PC-9 (cell line): Measurements from ENCODE around the gene RABGGTA. TPM values are rescaled to one million over a fixed set of nuclear protein-coding genes. Genes with fewer than 3 reads are reported as not detected.
A peak's percentile ranks its signal among the peaks of the same experiment; 100 is the strongest.

Experiments
- BruUV-seq: library from RNA; stranded (reverse); fragments of 400-500 nt; replicated peaks from 2 replicates; lab custom pipeline; 2021; lab: Mats Ljungman, UMichigan
- CTCF ChIA-PET: fragments of 300-600 bp; sonication (Branson Sonifier 250); formaldehyde crosslinking; loops from one replicate; lab custom pipeline; 2022; ENCODE audit warnings: antibody characterized with exemption; lab: Charles Lee
- POLR2A ChIA-PET: fragments of 300-600 bp; sonication (Branson Sonifier 250); formaldehyde crosslinking; loops from one replicate; lab custom pipeline; 2022; ENCODE audit warnings: antibody characterized with exemption; ENCODE audit not compliant: unreplicated experiment; lab: Charles Lee
- DNase-seq, 2 experiments: peaks; one replicate each; pipeline versions ENCODE4 v3.0.0 to v3.0.0-alpha.2; 2015 to 2022; ENCODE audit warnings: mixed read lengths in 1 of 2
- H2AFZ ChIP-seq: fragments of 200-600 bp; sonication (generic); 2 replicates; pipeline ENCODE4 v1.8.1; 2017; ENCODE audit warnings: antibody characterized with exemption
- H3F3A ChIP-seq: fragments of 200-600 bp; sonication (generic); 2 replicates; pipeline ENCODE4 v1.8.1; 2017; ENCODE audit warnings: antibody characterized with exemption, mild to moderate bottlenecking, low read depth; ENCODE audit not compliant: insufficient read depth
- H3K27ac ChIP-seq: fragments of 200-600 bp; sonication (generic); 2 replicates; pipeline ENCODE4 v1.6.1; 2016; ENCODE audit warnings: mixed run types
- H3K27me3 ChIP-seq: fragments of 200-600 bp; sonication (generic); 2 replicates; pipeline ENCODE4 v1.6.1; 2016; ENCODE audit warnings: low read depth, mixed run types; ENCODE audit not compliant: insufficient read depth
- H3K36me3 ChIP-seq: fragments of 200-600 bp; sonication (generic); 2 replicates; pipeline ENCODE4 v1.6.1; 2016; ENCODE audit warnings: low read depth, mixed run types
- H3K4me1 ChIP-seq: fragments of 200-600 bp; sonication (generic); replicated peaks from 2 replicates; pipeline ENCODE4 v1.6.1; 2016; ENCODE audit warnings: mixed run types; ENCODE audit not compliant: insufficient read depth
- H3K4me2 ChIP-seq: fragments of 200-600 bp; sonication (generic); 2 replicates; pipeline ENCODE4 v1.6.1; 2017; ENCODE audit warnings: mixed run types
- H3K4me3 ChIP-seq: fragments of 200-600 bp; sonication (generic); 2 replicates; pipeline ENCODE4 v1.6.1; 2016; ENCODE audit warnings: mixed run types
- H3K79me2 ChIP-seq: fragments of 200-600 bp; sonication (generic); 2 replicates; pipeline ENCODE4 v1.6.1; 2017; ENCODE audit warnings: low read depth, mixed run types
- H3K9me2 ChIP-seq: fragments of 200-600 bp; sonication (generic); 2 replicates; pipeline ENCODE4 v1.8.1; 2017; ENCODE audit warnings: mild to moderate bottlenecking; ENCODE audit not compliant: insufficient read depth
- H3K9me3 ChIP-seq: fragments of 200-600 bp; sonication (generic); 2 replicates; pipeline ENCODE4 v1.8.1; 2016; ENCODE audit warnings: low read depth; ENCODE audit not compliant: insufficient read depth
- H4K20me1 ChIP-seq: fragments of 200-600 bp; sonication (generic); 2 replicates; pipeline ENCODE4 v1.8.1; 2017; ENCODE audit not compliant: insufficient read depth
- EZH2 ChIP-seq: fragments of 200-600 bp; sonication (generic); IDR thresholded peaks from 2 replicates; pipeline ENCODE4 v1.8.0; 2017; ENCODE audit warnings: antibody characterized with exemption, low read depth
- intact Hi-C: fragments of 100-400 bp; cut with micrococcal nuclease; formaldehyde crosslinking; loops from one replicate; pipeline ENCODE4 v1.10.0; 2022; ENCODE audit not compliant: unreplicated experiment
- total RNA-seq: library from RNA; stranded (reverse); gene quantifications from 2 replicates; pipeline ENCODE4 v1.2.3, GENCODE V29; 2021
- TF ChIP-seq, protein P1 (sequence below): fragments of 200-600 bp; sonication (generic); conservative IDR thresholded peaks from 2 replicates; pipeline ENCODE4 v1.6.1; 2017; ENCODE audit warnings: mixed run types, antibody characterized with exemption, mild to moderate bottlenecking, moderate library complexity

The RABGGTA gene
- total RNA-seq, 1 experiment from 2014 or later: 25.2 TPM

- Histone ChIP-seq H3K79me2 (no peaks in the 10 kb centered on the region), H3K9me3 (no peaks in the 10 kb centered on the region), H3K27ac (no peak overlapping the region), H3K9me2 (no peaks in the 10 kb centered on the region), H3F3A (no peaks in the 10 kb centered on the region), H3K27me3 (no peaks in the 10 kb centered on the region), H3K4me3 (no peak overlapping the region), H2AFZ (no peak overlapping the region), H3K4me1 (no peaks in the 10 kb centered on the region), H3K36me3 (no peaks in the 10 kb centered on the region; the same call in 1 of the 2 replicates), H4K20me1 (no peaks in the 10 kb centered on the region), H3K4me2 (no peak overlapping the region)
- intact Hi-C loops: no loop called here
- no peak for DNase-seq
- TF ChIP-seq EZH2: no peak
- TF ChIP-seq, protein P1, sequence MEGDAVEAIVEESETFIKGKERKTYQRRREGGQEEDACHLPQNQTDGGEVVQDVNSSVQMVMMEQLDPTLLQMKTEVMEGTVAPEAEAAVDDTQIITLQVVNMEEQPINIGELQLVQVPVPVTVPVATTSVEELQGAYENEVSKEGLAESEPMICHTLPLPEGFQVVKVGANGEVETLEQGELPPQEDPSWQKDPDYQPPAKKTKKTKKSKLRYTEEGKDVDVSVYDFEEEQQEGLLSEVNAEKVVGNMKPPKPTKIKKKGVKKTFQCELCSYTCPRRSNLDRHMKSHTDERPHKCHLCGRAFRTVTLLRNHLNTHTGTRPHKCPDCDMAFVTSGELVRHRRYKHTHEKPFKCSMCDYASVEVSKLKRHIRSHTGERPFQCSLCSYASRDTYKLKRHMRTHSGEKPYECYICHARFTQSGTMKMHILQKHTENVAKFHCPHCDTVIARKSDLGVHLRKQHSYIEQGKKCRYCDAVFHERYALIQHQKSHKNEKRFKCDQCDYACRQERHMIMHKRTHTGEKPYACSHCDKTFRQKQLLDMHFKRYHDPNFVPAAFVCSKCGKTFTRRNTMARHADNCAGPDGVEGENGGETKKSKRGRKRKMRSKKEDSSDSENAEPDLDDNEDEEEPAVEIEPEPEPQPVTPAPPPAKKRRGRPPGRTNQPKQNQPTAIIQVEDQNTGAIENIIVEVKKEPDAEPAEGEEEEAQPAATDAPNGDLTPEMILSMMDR: no peak
- POLR2A ChIA-PET: interaction anchor here (0.6 kb wide), 2 partner anchors 130 to 213 kb away, joined by 3 to 4 read pairs; partner anchors contain the start of gene PCK2
- CTCF ChIA-PET: interaction anchor here (0.5 to 1.1 kb wide), 3 partner anchors 60 to 212 kb away, joined by 3 to 21 read pairs (median 4); no protein-coding TSS in a partner anchor
- BruUV-seq: no TSS peak
Observed at GRCh38 chr14:24307156-24307574, 35.8 kb upstream of the RABGGTA start.

DNA sequence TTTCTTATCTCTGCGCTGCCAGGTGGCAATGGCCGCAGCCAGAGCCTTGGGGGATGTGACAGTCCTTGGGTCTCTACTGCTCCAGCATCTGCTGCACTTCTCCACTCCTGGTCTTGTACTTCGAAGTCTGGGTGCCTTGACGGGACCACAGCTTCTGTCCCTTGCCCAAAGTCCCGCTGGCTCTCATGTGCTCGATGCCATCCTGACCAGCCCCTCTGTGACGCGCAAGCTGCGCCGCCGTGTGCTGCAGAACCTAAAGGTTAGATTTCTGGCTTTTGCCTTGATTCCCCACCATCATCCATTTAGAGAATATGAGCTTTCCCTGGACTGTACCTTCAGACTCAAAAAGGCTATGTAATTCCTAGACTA lies 32.6 kb upstream of the RABGGTA start:
- POLR2A ChIA-PET: interaction anchor here (0.6 kb wide), 1 partner anchor 98 kb away, joined by 3 read pairs; no protein-coding TSS in a partner anchor
- no peak overlapping the region for H3K4me3 ChIP-seq

DNA sequence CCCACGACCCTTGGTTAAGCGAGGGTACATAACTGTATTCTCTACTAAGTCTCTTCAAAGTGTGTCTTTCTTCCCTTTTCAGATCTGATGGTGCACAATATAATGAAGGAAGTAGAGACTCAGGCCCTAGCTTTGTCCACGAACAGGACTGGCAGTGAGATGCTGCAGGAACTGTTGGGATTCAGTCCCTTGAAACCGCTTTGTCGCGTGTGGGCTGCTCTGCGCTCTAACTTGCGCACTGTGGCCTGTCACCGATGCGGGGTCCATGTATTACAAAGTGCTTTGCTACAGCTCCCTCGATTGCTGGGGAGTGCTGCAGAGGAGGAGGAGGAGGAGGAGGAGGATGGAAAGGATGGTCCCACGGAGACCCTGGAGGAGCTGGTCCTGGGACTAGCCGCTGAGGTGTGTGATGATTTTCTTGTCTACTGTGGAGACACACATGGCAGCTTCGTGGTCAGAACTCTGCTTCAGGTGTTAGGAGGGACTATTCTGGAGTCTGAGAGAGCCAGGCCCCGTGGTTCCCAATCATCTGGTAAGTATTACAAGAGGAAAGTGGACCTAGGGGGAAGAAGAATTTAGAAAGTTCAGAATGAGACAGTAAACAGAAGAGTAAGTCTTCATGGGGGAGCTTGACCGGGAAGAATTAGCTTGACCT lies 29.1 kb upstream of the RABGGTA start:
- intact Hi-C loops: no loop called here
- peaks cover 16% of the 10 kb centered on the region for H3K4me1 ChIP-seq
- H3K9me3 ChIP-seq: no peaks in the 10 kb centered on the region
- CTCF ChIA-PET: interaction anchor here (1.4 kb wide), 1 partner anchor 57 kb away, joined by 4 read pairs; no protein-coding TSS in a partner anchor
- H3K4me3 ChIP-seq: peak overlapping the region; percentile 88
- H3K9me2 ChIP-seq: no peaks in the 10 kb centered on the region
- peaks cover 28% of the 10 kb centered on the region for H3K79me2 ChIP-seq
- no peaks in the 10 kb centered on the region for H4K20me1 ChIP-seq
- H2AFZ ChIP-seq: peak overlapping the region; percentile 96
- POLR2A ChIA-PET: interaction anchor here (0.5 to 1.4 kb wide), 7 partner anchors 13 to 87 kb away, joined by 3 to 19 read pairs (median 3); partner anchors contain the start of genes CHMP4A, MDP1 and TINF2
- BruUV-seq: no TSS peak
- H3F3A ChIP-seq: no peaks in the 10 kb centered on the region
- H3K27ac ChIP-seq: peak overlapping the region; percentile 53; the same call in 1 of the 2 replicates
- H3K36me3 ChIP-seq: no peaks in the 10 kb centered on the region; the same call in 1 of the 2 replicates
- TF ChIP-seq, protein P1: no peak
- TF ChIP-seq EZH2: no peak
- H3K27me3 ChIP-seq: no peaks in the 10 kb centered on the region
- no peak for DNase-seq
- H3K4me2 ChIP-seq: peak overlapping the region; percentile 92

More for the DNA sequence above, 32.6 kb upstream of the RABGGTA start:
- Histone ChIP-seq H3F3A (no peaks in the 10 kb centered on the region), H3K36me3 (no peaks in the 10 kb centered on the region; the same call in 1 of the 2 replicates), H3K27ac (no peak overlapping the region), H3K9me2 (no peaks in the 10 kb centered on the region), H4K20me1 (no peaks in the 10 kb centered on the region), H3K4me1 (peaks cover 9% of the 10 kb centered on the region; the same call in 1 of the 2 replicates), H3K9me3 (no peaks in the 10 kb centered on the region), H3K27me3 (no peaks in the 10 kb centered on the region), H3K4me2 (no peak overlapping the region), H2AFZ (no peak overlapping the region), H3K79me2 (peaks cover 22% of the 10 kb centered on the region)
- CTCF ChIA-PET: no interaction called here
- TF ChIP-seq, protein P1: no peak
- TF ChIP-seq EZH2: no peak
- no peak for DNase-seq
- no TSS peak for BruUV-seq
- intact Hi-C loops: no loop called here
